Endodermal cell (in vitro differentiated cells): Measurements from ENCODE around the gene CNST. TPM values are rescaled to one million over a fixed set of nuclear protein-coding genes. Genes with fewer than 3 reads are reported as not detected.

ENCODE experiments used
- DNase-seq: peaks from one replicate; pipeline ENCODE4 v3.0.0-alpha.2; 2017
- H3K27ac ChIP-seq: 2 replicates; pipeline ENCODE4 v1.5.1; 2013; ENCODE audit warnings: mild to moderate bottlenecking, low read depth, low read length, moderate library complexity
- H3K27me3 ChIP-seq: 2 replicates; pipeline ENCODE4 v1.6.1; 2013; ENCODE audit warnings: mild to moderate bottlenecking, low read length, moderate library complexity; ENCODE audit not compliant: insufficient read depth, control insufficient read depth, poor library complexity, severe bottlenecking
- H3K36me3 ChIP-seq: 2 replicates; pipeline ENCODE4 v1.7.0; 2013; ENCODE audit warnings: mild to moderate bottlenecking, low read length, moderate library complexity; ENCODE audit not compliant: control insufficient read depth, insufficient read depth
- H3K4me1 ChIP-seq: one replicate; pipeline ENCODE4 v1.7.0; 2013; ENCODE audit warnings: low read length; ENCODE audit not compliant: control insufficient read depth, insufficient read depth
- H3K4me3 ChIP-seq: 2 replicates; pipeline ENCODE4 v1.5.1; 2013; ENCODE audit warnings: mild to moderate bottlenecking, low read length, moderate library complexity
- H3K9ac ChIP-seq: 2 replicates; pipeline ENCODE4 v1.6.1; 2013; ENCODE audit warnings: mild to moderate bottlenecking, low read length, moderate library complexity; ENCODE audit not compliant: poor library complexity, severe bottlenecking; ENCODE audit errors: extremely low read depth
- H3K9me3 ChIP-seq: 2 replicates; pipeline ENCODE4 v1.6.1; 2013; ENCODE audit warnings: mild to moderate bottlenecking, low read length, moderate library complexity; ENCODE audit not compliant: control insufficient read depth
- H3K27ac Mint-ChIP-seq: 2 replicates; pipeline ENCODE4 v1.8.0; 2020; ENCODE audit warnings: mixed read lengths
- H3K27me3 Mint-ChIP-seq: 2 replicates; pipeline ENCODE4 v1.8.0; 2021; ENCODE audit warnings: mild to moderate bottlenecking, mixed read lengths; ENCODE audit not compliant: insufficient read depth
- H3K36me3 Mint-ChIP-seq: 2 replicates; pipeline ENCODE4 v1.8.0; 2020; ENCODE audit warnings: low read depth, mixed read lengths
- H3K4me1 Mint-ChIP-seq: 2 replicates; pipeline ENCODE4 v1.8.0; 2020; ENCODE audit warnings: mixed read lengths
- H3K4me3 Mint-ChIP-seq: 2 replicates; pipeline ENCODE4 v1.8.0; 2020; ENCODE audit warnings: mild to moderate bottlenecking, moderate library complexity, mixed read lengths
- H3K9me3 Mint-ChIP-seq: 2 replicates; pipeline ENCODE4 v1.8.0; 2020; ENCODE audit warnings: mild to moderate bottlenecking, mixed read lengths
- WGBS, 2 experiments: methylation state at CpG; one replicate each; pipeline versions ENCODE4 v1.1.5 to v1.1.7; 2013; ENCODE audit warnings: missing lambda C conversion rate in 2 of 2, mixed read lengths in 1 of 2; ENCODE audit not compliant: insufficient coverage in 1 of 2, insufficient read length in 1 of 2; 5-methylcytosine and 5-hydroxymethylcytosine counted together
- total RNA-seq, 2 donors: library from RNA; stranded (reverse); fragmentation: NEBNext Ultra II Directional in 1 of 2; extraction: Animal tissue kit (Norgen Biotek cat#: 25700) in 1 of 2; gene quantifications; 2 replicates in 1 of 2; 3 replicates in 1 of 2; pipeline ENCODE4 v1.2.1, GENCODE V29; 2021
- TF ChIP-seq, protein P1 (sequence below): fragments of 200-600 bp; sonication (generic); conservative IDR thresholded peaks from 2 replicates; pipeline ENCODE4 v1.5.0; 2021; ENCODE audit warnings: antibody characterized with exemption, mild to moderate bottlenecking

Gene CNST
- total RNA-seq, 2 donors from 2014 or later: 14.7 to 20.3 TPM

DNA sequence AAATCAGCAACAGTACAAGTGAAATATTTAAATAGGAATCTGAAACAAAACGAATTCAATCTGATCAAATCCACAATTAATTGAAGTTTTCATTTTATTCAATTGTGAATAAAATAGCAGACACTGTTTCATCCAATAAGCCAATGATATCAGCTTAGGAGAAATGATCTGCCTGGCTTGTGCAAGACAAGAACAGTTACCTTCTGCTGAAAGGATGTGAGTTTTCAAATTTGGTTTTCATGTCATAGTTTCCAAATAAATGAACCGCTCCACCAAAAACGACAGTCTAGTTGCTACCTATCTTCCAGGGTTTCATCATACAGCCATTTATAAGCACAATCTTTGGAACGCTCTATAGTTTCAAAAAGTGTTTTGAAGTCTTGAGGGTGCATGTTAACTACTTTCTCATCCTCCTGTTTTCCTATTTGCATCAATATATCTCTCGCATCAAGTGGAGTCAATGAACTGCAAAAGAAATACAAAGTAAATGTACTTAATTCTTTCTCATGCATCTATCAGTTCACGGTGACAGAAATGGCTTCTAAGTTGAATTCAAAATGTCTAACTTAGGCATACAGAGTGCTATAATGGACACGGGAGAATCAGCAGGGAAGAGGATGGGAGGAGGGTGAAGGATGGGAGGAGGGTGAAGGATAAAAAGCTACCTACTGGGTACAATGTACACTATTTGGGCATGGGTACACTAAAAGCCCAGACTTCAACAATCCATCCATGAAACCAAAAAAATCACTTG is 25.3 kb upstream of the CNST start:
- no peak overlapping the region for H3K27ac ChIP-seq
- Mint-ChIP-seq H3K4me1 (no peaks in the 10 kb centered on the region), H3K4me3 (no peak overlapping the region), H3K36me3 (peaks cover 47% of the 10 kb centered on the region), H3K27me3 (no peaks in the 10 kb centered on the region), H3K9me3 (no peaks in the 10 kb centered on the region), H3K27ac (no peak overlapping the region)
- TF ChIP-seq, protein P1, sequence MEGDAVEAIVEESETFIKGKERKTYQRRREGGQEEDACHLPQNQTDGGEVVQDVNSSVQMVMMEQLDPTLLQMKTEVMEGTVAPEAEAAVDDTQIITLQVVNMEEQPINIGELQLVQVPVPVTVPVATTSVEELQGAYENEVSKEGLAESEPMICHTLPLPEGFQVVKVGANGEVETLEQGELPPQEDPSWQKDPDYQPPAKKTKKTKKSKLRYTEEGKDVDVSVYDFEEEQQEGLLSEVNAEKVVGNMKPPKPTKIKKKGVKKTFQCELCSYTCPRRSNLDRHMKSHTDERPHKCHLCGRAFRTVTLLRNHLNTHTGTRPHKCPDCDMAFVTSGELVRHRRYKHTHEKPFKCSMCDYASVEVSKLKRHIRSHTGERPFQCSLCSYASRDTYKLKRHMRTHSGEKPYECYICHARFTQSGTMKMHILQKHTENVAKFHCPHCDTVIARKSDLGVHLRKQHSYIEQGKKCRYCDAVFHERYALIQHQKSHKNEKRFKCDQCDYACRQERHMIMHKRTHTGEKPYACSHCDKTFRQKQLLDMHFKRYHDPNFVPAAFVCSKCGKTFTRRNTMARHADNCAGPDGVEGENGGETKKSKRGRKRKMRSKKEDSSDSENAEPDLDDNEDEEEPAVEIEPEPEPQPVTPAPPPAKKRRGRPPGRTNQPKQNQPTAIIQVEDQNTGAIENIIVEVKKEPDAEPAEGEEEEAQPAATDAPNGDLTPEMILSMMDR: no peak
- H3K4me3 ChIP-seq: no peak overlapping the region
- H3K4me1 ChIP-seq: no peaks in the 10 kb centered on the region
- H3K9ac ChIP-seq: no peak overlapping the region
- WGBS, 2 experiments: 88 to 100% methylated on average over 4 to 7 of the region's 7 CpGs
- no peaks in the 10 kb centered on the region for H3K9me3 ChIP-seq
- DNase-seq: no peak
- H3K27me3 ChIP-seq: no peaks in the 10 kb centered on the region
- H3K36me3 ChIP-seq: peaks cover 32% of the 10 kb centered on the region

DNA sequence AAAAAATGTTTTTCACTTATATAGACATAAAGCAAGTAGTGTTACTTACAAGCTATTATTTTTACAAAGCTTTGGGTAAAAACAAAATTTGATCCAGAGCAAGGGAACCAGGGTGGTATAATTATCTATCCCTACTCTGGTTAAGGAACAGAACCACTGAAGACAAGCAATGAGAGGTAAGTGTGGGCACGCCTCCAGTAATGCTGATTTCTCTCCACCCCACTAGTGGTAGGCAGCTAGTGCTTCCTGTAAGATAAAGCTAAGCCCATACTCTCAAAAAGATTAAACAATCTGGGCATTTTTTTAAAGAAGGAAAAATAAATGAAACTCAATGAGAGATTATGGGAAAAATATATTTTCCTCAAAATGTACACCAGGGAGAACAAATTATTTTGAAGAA is 22.3 kb upstream of the CNST start:
- Mint-ChIP-seq H3K27me3 (no peaks in the 10 kb centered on the region), H3K9me3 (no peaks in the 10 kb centered on the region), H3K4me1 (no peaks in the 10 kb centered on the region), H3K36me3 (peaks cover 57% of the 10 kb centered on the region), H3K27ac (no peak overlapping the region), H3K4me3 (no peak overlapping the region)
- H3K4me1 ChIP-seq: no peaks in the 10 kb centered on the region
- no peak overlapping the region for H3K27ac ChIP-seq
- peaks cover 54% of the 10 kb centered on the region for H3K36me3 ChIP-seq
- no peak for DNase-seq
- H3K4me3 ChIP-seq: no peak overlapping the region
- TF ChIP-seq, protein P1: no peak
- WGBS, 2 experiments: 43% methylated on average over 1 of the region's 1 CpG; no CpG with 5 or more reads in 1 of the 2 experiments
- no peak overlapping the region for H3K9ac ChIP-seq
- no peaks in the 10 kb centered on the region for H3K27me3 ChIP-seq
- H3K9me3 ChIP-seq: no peaks in the 10 kb centered on the region

DNA sequence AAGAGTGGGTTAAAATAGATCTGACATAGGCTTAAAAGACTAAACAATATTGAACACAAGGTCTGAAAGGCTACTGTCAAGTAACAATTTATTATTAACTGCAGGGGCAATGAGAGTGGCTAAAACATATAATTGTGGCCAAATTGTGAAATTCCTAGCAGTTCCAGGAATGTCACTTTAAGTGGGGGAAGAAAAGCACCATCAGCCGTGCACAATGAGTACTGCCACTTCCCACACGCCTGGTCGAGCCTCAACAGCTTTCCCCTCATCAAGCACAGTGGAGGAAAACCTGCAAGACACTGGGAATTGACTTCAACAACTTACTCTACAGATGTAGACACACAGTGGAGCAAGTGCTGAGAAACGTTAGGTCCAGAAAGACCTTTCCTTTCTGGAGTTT is 16.6 kb upstream of the CNST start:
- 92 to 94% methylated on average over 4 of the region's 4 CpGs for WGBS, 2 experiments
- no peaks in the 10 kb centered on the region for H3K27me3 ChIP-seq
- H3K9me3 ChIP-seq: no peaks in the 10 kb centered on the region
- DNase-seq: no peak
- peaks cover 46% of the 10 kb centered on the region for H3K36me3 ChIP-seq
- H3K4me1 ChIP-seq: no peaks in the 10 kb centered on the region
- no peaks in the 10 kb centered on the region for H3K9me3 Mint-ChIP-seq
- H3K36me3 Mint-ChIP-seq: peaks cover 61% of the 10 kb centered on the region
- H3K4me3 Mint-ChIP-seq: no peak overlapping the region
- no peak overlapping the region for H3K27ac Mint-ChIP-seq
- no peak overlapping the region for H3K4me3 ChIP-seq
- no peaks in the 10 kb centered on the region for H3K27me3 Mint-ChIP-seq
- no peak overlapping the region for H3K9ac ChIP-seq
- TF ChIP-seq, protein P1: no peak
- H3K27ac ChIP-seq: no peak overlapping the region
- H3K4me1 Mint-ChIP-seq: no peaks in the 10 kb centered on the region
